Activated CD4-positive, CD25-positive, alpha-beta regulatory T cell (primary cell): Measurements from ENCODE around the gene ANP32E.
A peak's percentile ranks its signal among the peaks of the same experiment; 100 is the strongest.

Experiments
- DNase-seq, 4 experiments: peaks; one replicate each; lab custom pipeline; 2025; lab: John Stamatoyannopoulos, UW

Gene ANP32E

GRCh38 chr1:150235852-150236613 lies at the start of gene ANP32E:
TSS of gene ANP32E (minus strand) at chr1:150236112. CDS start at chr1:150235786, 326 bp downstream.
- peak; percentile 76 to 86 (median 84) for DNase-seq

GRCh38 chr1:150283260-150283659 lies 47.3 kb upstream of the ANP32E start:
- DNase-seq = no peak

- no peak for DNase-seq
Measured at GRCh38 chr1:150282558-150282958, 46.6 kb upstream of the ANP32E start.

GRCh38 chr1:150281758-150282557 lies 46.0 kb upstream of the ANP32E start, which contains the start of gene CIART:
TSS of gene CIART (plus strand) at chr1:150282554. CDS start at chr1:150283268, 714 bp downstream.
- DNase-seq = peak; percentile 42 to 67 (median 56)

GRCh38 chr1:150281221-150281757 lies 45.4 kb upstream of the ANP32E start:
- peak; percentile 14 to 45 (median 20) for DNase-seq

- no peak for DNase-seq
Measured at GRCh38 chr1:150280138-150280707, 44.3 kb upstream of the ANP32E start.

GRCh38 chr1:150273311-150273710 lies 37.4 kb upstream of the ANP32E start:
- no peak for DNase-seq

- no peak for DNase-seq
Measured at GRCh38 chr1:150271291-150271959, 35.5 kb upstream of the ANP32E start.

GRCh38 chr1:150269451-150269850 lies 33.5 kb upstream of the ANP32E start:
- DNase-seq = no peak

- DNase-seq = peak; percentile 81 to 86 (median 84)
Measured at GRCh38 chr1:150268705-150269403, 32.9 kb upstream of the ANP32E start, which contains the start of gene APH1A. TSS of gene APH1A (minus strand) at chr1:150269016. CDS start at chr1:150268810, 206 bp downstream.

- peak in 2 of 4 experiments; percentile 4 to 20 for DNase-seq
Measured at GRCh38 chr1:150268340-150268704, 32.4 kb upstream of the ANP32E start.

- no peak for DNase-seq
Measured at GRCh38 chr1:150267896-150268295, 32.0 kb upstream of the ANP32E start.

- no peak for DNase-seq
Measured at GRCh38 chr1:150263549-150263948, 27.6 kb upstream of the ANP32E start.

- DNase-seq = no peak
Measured at GRCh38 chr1:150262388-150263320, 26.7 kb upstream of the ANP32E start.

- DNase-seq = no peak
Measured at GRCh38 chr1:150261367-150261766, 25.5 kb upstream of the ANP32E start.

GRCh38 chr1:150259758-150260669 lies 24.1 kb upstream of the ANP32E start:
- DNase-seq = no peak

GRCh38 chr1:150259217-150259616 lies 23.3 kb upstream of the ANP32E start:
- DNase-seq = no peak

- DNase-seq = no peak
Measured at GRCh38 chr1:150257624-150258585, 22.0 kb upstream of the ANP32E start, which contains the start of gene CA14. TSS of gene CA14 (plus strand) at chr1:150257774. CDS start at chr1:150258129, 355 bp downstream.
